Stimulated activated memory B cell treated with anti-CD40 and anti-IgM and Interleukin-4, amounts not matched to agents 10 μg/mL and 1 μg/mL and 100 μg/mL, for 72 hours (primary cell): ENCODE data around the gene BPGM.

Experiments used
- ATAC-seq: fragments of 150-1000 bp; cut with Tn5 transposase; 2 replicates; pipeline ENCODE4 v1.10.0; 2021
- H3K27ac Mint-ChIP-seq: one replicate; pipeline ENCODE4 v1.8.0; 2022; ENCODE audit warnings: mild to moderate bottlenecking, mixed read lengths
- H3K27me3 Mint-ChIP-seq: one replicate; pipeline ENCODE4 v1.8.0; 2022; ENCODE audit warnings: mixed read lengths
- H3K36me3 Mint-ChIP-seq: one replicate; pipeline ENCODE4 v1.8.0; 2022; ENCODE audit warnings: mixed read lengths
- H3K4me1 Mint-ChIP-seq: one replicate; pipeline ENCODE4 v1.8.0; 2022; ENCODE audit warnings: mixed read lengths
- H3K4me3 Mint-ChIP-seq: one replicate; pipeline ENCODE4 v1.8.0; 2022; ENCODE audit warnings: mild to moderate bottlenecking, moderate library complexity, mixed read lengths
- H3K9me3 Mint-ChIP-seq: one replicate; pipeline ENCODE4 v1.8.0; 2022; ENCODE audit warnings: mixed read lengths

BPGM gene

GRCh38 chr7:134694299-134694698, 47.6 kb downstream of the BPGM start:
- no peaks in the 10 kb centered on the region for H3K4me1 Mint-ChIP-seq
- H3K4me3 Mint-ChIP-seq: no peak overlapping the region
- H3K9me3 Mint-ChIP-seq: no peaks in the 10 kb centered on the region
- no peak for ATAC-seq
- peaks cover 17% of the 10 kb centered on the region for H3K27me3 Mint-ChIP-seq
- H3K36me3 Mint-ChIP-seq: no peaks in the 10 kb centered on the region
- no peak overlapping the region for H3K27ac Mint-ChIP-seq

GRCh38 chr7:134694767-134695166, 48.1 kb downstream of the BPGM start:
- no peak overlapping the region for H3K27ac Mint-ChIP-seq
- no peak overlapping the region for H3K4me3 Mint-ChIP-seq
- H3K9me3 Mint-ChIP-seq: no peaks in the 10 kb centered on the region
- peaks cover 17% of the 10 kb centered on the region for H3K27me3 Mint-ChIP-seq
- H3K4me1 Mint-ChIP-seq: no peaks in the 10 kb centered on the region
- ATAC-seq: no peak
- H3K36me3 Mint-ChIP-seq: no peaks in the 10 kb centered on the region

GRCh38 chr7:134695321-134695860, 48.7 kb downstream of the BPGM start:
- Mint-ChIP-seq H3K9me3 (no peaks in the 10 kb centered on the region), H3K27me3 (peaks cover 17% of the 10 kb centered on the region), H3K36me3 (no peaks in the 10 kb centered on the region), H3K4me3 (no peak overlapping the region), H3K4me1 (no peaks in the 10 kb centered on the region), H3K27ac (no peak overlapping the region)
- ATAC-seq: no peak

GRCh38 chr7:134696261-134696660, 49.6 kb downstream of the BPGM start:
- Mint-ChIP-seq H3K36me3 (no peaks in the 10 kb centered on the region), H3K27ac (no peak overlapping the region), H3K9me3 (no peaks in the 10 kb centered on the region), H3K4me1 (no peaks in the 10 kb centered on the region), H3K27me3 (peaks cover 15% of the 10 kb centered on the region), H3K4me3 (no peak overlapping the region)
- no peak for ATAC-seq

GRCh38 chr7:134697205-134697886, 50.7 kb downstream of the BPGM start:
- H3K4me1 Mint-ChIP-seq: no peaks in the 10 kb centered on the region
- no peak overlapping the region for H3K27ac Mint-ChIP-seq
- H3K4me3 Mint-ChIP-seq: no peak overlapping the region
- ATAC-seq: no peak
- peaks cover 8% of the 10 kb centered on the region for H3K27me3 Mint-ChIP-seq
- no peaks in the 10 kb centered on the region for H3K36me3 Mint-ChIP-seq
- no peaks in the 10 kb centered on the region for H3K9me3 Mint-ChIP-seq

- no peaks in the 10 kb centered on the region for H3K4me1 Mint-ChIP-seq
- H3K9me3 Mint-ChIP-seq: no peaks in the 10 kb centered on the region
- no peak for ATAC-seq
- H3K36me3 Mint-ChIP-seq: no peaks in the 10 kb centered on the region
- H3K4me3 Mint-ChIP-seq: no peak overlapping the region
- no peak overlapping the region for H3K27ac Mint-ChIP-seq
- H3K27me3 Mint-ChIP-seq: no peaks in the 10 kb centered on the region
Observed at GRCh38 chr7:134698481-134698880, 51.8 kb downstream of the BPGM start.

GRCh38 chr7:134699021-134699818, 52.6 kb downstream of the BPGM start:
- ATAC-seq: no peak
- Mint-ChIP-seq H3K27ac (no peak overlapping the region), H3K4me3 (no peak overlapping the region), H3K9me3 (no peaks in the 10 kb centered on the region), H3K27me3 (no peaks in the 10 kb centered on the region), H3K4me1 (no peaks in the 10 kb centered on the region), H3K36me3 (no peaks in the 10 kb centered on the region)

GRCh38 chr7:134699899-134700298, 53.2 kb downstream of the BPGM start:
- Mint-ChIP-seq H3K4me3 (no peak overlapping the region), H3K4me1 (no peaks in the 10 kb centered on the region), H3K27me3 (no peaks in the 10 kb centered on the region), H3K36me3 (no peaks in the 10 kb centered on the region), H3K9me3 (no peaks in the 10 kb centered on the region), H3K27ac (no peak overlapping the region)
- ATAC-seq: no peak

GRCh38 chr7:134701272-134701671, 54.6 kb downstream of the BPGM start:
- Mint-ChIP-seq H3K9me3 (no peaks in the 10 kb centered on the region), H3K27me3 (no peaks in the 10 kb centered on the region), H3K4me1 (no peaks in the 10 kb centered on the region), H3K4me3 (no peak overlapping the region), H3K36me3 (no peaks in the 10 kb centered on the region), H3K27ac (no peak overlapping the region)
- ATAC-seq: no peak

- Mint-ChIP-seq H3K4me3 (no peak overlapping the region), H3K27ac (no peak overlapping the region), H3K9me3 (no peaks in the 10 kb centered on the region), H3K4me1 (no peaks in the 10 kb centered on the region), H3K27me3 (no peaks in the 10 kb centered on the region), H3K36me3 (no peaks in the 10 kb centered on the region)
- ATAC-seq: no peak
Observed at GRCh38 chr7:134702366-134703240, 56.0 kb downstream of the BPGM start.

GRCh38 chr7:134703241-134703594, 56.6 kb downstream of the BPGM start:
- Mint-ChIP-seq H3K4me3 (no peak overlapping the region), H3K27me3 (no peaks in the 10 kb centered on the region), H3K27ac (no peak overlapping the region), H3K36me3 (no peaks in the 10 kb centered on the region), H3K4me1 (no peaks in the 10 kb centered on the region), H3K9me3 (no peaks in the 10 kb centered on the region)
- ATAC-seq: no peak

- ATAC-seq: no peak
- Mint-ChIP-seq H3K9me3 (no peaks in the 10 kb centered on the region), H3K4me1 (no peaks in the 10 kb centered on the region), H3K27me3 (no peaks in the 10 kb centered on the region), H3K27ac (no peak overlapping the region), H3K4me3 (no peak overlapping the region), H3K36me3 (no peaks in the 10 kb centered on the region)
Observed at GRCh38 chr7:134703782-134704181, 57.1 kb downstream of the BPGM start.

GRCh38 chr7:134704827-134705226, 58.2 kb downstream of the BPGM start:
- Mint-ChIP-seq H3K4me1 (no peaks in the 10 kb centered on the region), H3K36me3 (no peaks in the 10 kb centered on the region), H3K4me3 (no peak overlapping the region), H3K9me3 (no peaks in the 10 kb centered on the region), H3K27ac (no peak overlapping the region), H3K27me3 (no peaks in the 10 kb centered on the region)
- peak; percentile 36 for ATAC-seq

- Mint-ChIP-seq H3K4me3 (no peak overlapping the region), H3K27me3 (peaks cover 4% of the 10 kb centered on the region), H3K36me3 (no peaks in the 10 kb centered on the region), H3K9me3 (no peaks in the 10 kb centered on the region), H3K4me1 (no peaks in the 10 kb centered on the region), H3K27ac (no peak overlapping the region)
- no peak for ATAC-seq
Observed at GRCh38 chr7:134705716-134706115, 59.1 kb downstream of the BPGM start.

GRCh38 chr7:134706468-134706867, 59.8 kb downstream of the BPGM start:
- Mint-ChIP-seq H3K36me3 (no peaks in the 10 kb centered on the region), H3K4me3 (no peak overlapping the region), H3K4me1 (no peaks in the 10 kb centered on the region), H3K9me3 (no peaks in the 10 kb centered on the region), H3K27ac (no peak overlapping the region), H3K27me3 (peaks cover 11% of the 10 kb centered on the region)
- no peak for ATAC-seq
